CMK (cell line): Measurements from ENCODE around the gene ARL15.

ENCODE experiments used
- DNase-seq: peaks from one replicate; pipeline ENCODE4 v3.0.0-alpha.2; 2010; ENCODE audit warnings: low read depth

ARL15 gene

DNA sequence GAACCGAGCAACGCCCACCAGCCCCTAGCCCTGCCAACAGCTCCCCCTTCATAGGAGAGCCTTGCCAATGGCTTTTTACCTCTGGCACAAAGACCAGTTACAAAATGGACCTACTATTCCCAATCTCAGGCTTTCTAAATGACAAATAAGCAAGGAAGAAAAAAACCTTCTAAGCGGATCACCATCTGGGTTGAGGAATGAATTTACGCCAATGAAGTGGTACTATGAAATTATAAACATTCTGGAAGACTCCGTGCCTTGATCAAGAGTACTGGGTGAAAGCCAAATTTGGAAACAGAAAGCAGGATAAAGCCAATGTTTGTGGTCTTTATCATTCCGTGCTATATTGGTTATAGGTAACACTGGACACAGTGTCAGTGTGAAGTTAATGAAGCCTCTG is 378.0 kb downstream of the ARL15 start:
- no peak for DNase-seq

DNA sequence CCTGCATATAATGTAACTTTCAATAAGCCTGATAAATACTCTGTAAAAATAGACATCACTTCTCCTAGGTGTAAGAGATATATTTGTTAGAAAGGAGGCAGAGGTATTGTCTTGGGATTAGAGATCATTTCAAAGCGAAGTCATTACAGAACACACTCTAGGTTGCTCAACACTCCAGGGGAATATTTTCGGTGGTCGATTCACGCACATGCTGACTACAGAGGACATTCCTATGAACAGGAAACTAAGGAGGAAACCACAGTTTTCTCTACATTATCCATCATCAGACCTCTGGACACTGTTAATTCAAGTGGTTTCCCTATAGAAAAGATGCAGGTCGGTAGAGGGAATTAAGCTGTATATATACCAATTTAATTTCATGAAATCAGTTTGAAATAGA is 379.9 kb downstream of the ARL15 start:
- DNase-seq, result no peak

- no peak for DNase-seq
Measured at GRCh38 chr5:53929570-53929969, 380.8 kb downstream of the ARL15 start.

- no peak for DNase-seq
Measured at GRCh38 chr5:53929152-53929551, 381.2 kb downstream of the ARL15 start.

GRCh38 chr5:53928641-53929040 is 381.7 kb downstream of the ARL15 start:
- DNase-seq, result no peak

DNA sequence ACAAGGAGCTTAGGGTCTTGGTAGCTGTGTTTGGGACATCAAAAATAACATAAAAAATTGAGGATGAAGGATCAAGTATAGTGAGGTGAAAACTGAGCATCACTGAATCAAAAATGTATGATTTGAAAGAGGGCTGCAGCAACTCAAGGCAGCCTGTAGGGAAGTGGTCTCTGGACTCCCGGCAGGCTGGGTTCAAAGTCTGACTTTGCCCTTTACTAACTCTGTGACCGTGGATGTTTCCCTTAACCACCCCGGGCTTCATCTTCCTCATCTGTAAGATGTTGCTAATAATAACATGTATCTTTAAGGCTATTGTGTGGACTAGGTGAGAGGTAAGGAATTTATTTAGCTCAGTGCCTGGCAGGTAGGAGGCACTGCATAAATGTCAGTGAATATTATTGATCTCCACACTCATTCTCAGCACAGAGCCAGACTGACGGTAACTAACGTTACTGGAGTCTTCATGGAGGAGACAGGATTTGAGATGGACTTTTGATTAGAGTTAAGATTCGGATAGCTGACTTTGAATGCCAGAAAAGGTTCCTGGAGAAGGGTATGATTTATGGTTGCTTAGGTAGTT is 382.6 kb downstream of the ARL15 start:
- no peak for DNase-seq

DNA sequence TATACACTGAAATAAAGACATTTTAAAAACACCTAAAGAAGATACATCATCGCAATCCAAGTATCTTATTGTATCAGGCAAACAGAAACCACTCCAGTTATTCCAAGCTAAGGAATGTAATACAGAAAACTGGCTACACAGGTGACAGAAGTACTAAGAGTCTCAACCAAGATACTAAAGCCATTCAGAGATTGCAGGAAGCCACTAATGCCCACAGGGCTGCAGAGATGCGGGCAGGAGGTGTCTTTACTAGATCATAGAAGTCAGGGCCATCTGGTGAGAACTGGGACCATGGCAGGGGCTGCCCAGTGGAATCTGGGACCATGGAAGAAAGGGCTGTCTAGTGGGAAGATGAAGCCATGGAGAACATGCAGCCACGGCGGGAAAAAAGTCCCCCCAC is 384.3 kb downstream of the ARL15 start:
- no peak for DNase-seq

DNA sequence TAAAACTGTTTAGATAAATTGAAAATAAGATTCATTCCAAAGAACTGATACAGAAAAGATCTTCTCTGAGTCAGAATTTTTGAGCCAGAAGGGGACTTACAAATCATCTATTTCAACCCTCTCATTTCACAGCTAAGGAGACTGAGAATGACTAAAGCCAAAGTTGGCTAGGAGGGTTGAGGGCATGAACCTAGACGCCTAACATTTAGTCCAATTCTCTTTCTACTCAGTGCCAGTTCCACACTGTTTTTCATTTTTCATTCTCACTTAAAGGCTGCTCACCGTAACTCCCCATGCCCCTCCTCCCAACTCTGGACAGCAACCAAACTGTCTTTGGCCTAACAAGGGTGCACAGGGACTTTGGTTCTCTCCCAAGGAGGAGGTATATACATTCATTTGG is 386.0 kb downstream of the ARL15 start:
- no peak for DNase-seq

GRCh38 chr5:53923961-53924360 is 386.4 kb downstream of the ARL15 start:
- no peak for DNase-seq

DNA sequence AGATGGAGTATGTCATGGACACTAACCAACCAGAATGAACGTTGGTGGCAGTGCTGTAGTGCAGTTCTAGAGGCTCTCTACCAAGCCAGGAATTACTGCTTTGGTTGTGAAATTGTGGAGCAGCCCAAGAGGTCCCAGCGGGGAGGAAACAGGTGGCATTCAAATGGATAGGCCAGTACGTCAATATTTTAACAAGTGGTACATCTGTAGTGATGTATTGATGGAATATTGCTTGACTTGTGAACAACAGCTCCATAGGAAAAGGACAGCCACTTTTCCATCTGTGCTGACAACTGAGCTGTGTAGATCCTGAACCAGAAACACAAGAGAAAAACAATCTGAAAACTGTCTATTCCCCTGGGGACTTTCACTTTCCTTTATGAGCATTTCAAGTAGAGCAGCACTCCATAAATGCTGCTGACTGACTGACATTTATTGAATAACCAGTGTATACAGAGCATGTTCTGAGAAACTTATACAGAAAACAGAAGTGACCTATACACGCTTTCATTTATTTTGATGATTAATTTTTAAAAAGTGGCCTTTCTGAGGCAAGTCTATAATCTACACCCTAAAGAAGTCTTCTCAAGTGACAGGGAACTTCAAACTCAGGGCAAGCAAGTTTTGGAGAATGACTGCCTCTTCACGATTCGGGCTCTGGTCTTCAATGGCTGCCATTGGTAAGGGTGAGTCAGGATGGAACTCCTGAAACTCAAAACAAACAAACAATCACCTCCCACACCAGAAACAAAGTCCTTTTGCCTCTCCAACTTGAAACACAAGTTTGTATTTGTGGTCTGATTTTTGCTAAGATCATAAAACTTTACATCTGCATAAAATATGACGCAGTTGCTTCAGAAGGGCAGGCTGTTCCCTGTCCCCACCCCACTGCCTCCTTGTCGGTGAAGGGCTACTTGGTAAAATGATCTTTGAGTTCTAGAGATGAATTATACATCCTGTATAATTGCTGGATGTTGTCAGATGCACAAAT is 387.6 kb downstream of the ARL15 start:
- no peak for DNase-seq

DNA sequence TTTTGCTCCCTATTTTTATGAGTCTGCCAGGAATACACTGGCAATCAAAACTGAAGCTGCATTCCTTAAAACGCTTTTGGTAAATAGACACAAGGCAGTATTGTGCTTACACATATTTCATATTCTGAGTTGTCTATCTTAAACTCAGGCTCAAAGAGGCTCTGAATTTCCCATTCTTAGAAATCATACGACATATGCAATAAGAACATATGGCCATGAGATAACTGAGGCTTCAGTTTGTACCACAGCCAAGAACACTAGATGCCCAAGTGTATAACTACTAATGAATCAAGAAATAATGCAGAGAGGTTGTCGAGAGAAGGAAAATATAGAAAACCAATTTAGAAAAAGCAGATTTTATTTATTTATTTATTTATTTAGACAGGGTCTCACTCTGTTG is 392.5 kb downstream of the ARL15 start:
- DNase-seq, result no peak

- no peak for DNase-seq
Measured at GRCh38 chr5:53917095-53917494, 393.3 kb downstream of the ARL15 start.

- no peak for DNase-seq
Measured at GRCh38 chr5:53915120-53915519, 395.3 kb downstream of the ARL15 start.

GRCh38 chr5:53913941-53914340 is 396.4 kb downstream of the ARL15 start:
- DNase-seq, result no peak

DNA sequence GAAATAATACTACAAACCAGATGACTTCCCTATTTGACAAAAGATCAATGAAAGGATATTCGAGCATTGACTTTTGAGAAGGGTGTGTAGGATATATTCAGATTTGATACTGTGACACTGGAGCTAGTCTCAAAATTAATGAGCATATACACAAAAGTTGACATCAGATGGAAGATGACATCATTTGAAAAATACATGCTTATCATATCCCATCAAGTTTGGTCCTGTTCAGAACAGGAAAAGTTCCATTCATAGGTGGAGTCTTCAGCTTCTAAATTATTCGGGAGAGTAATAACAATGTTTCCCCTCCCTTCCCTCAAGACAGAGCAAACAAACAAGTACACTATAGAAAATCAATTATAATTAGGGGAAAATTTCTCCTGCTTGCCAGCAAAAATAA is 401.6 kb downstream of the ARL15 start:
- no peak for DNase-seq

DNA sequence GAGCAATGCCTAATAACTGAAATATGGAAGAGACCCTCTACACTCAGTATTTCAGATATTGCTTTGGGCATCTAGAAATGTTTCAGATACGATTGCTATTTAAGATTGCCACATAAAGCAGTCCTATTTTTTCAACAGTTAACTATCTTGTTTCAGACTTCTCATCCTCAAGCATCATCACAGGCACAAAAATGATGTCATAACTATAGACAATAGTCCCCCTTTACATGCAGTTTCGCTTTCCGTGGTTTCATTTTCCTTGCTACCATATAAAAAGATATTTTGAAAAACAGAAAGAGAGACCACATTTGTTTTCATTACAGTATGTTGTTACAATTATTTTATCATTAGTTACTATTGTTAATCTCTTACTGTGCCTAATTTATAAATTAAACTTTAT is 402.5 kb downstream of the ARL15 start:
- DNase-seq, result no peak

DNA sequence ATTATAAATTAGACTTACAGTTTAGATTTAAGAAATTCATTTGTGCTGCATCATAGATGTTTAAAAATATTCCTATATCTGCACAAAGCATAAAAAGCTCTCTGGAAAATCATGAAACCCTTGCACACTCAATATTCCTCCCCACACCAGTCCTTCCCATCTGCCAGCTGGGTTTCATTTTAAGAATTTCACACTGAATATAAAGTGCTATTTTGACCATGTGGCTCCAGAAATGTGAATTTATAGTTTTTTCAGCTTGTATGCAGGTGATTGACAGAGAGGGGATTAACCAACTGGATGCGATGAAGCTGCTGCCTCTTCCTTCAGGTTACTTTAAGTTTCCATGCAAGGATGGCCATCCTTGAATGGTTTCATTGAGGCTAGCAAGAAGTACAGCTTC is 403.6 kb downstream of the ARL15 start:
- DNase-seq, result no peak

GRCh38 chr5:53902296-53902907 is 408.0 kb downstream of the ARL15 start:
- DNase-seq, result no peak

DNA sequence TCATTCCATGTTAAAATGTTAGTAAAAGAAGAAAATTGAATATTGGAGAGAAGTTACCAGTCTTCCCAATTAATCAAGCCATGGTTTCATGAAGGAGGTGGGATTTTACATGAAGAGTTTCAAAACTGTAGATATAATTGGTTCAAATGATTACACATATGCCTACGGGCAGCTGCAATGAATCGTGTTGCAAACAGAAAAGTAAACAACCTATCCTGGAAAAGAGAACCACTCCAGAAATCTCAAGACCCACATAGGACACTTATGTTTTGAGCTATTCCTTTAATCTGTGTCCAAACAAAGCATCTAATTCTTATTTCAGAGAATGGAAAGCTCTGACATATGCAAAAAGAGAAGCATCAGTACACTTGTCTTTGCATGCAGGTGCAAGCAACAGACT is 409.7 kb downstream of the ARL15 start:
- no peak for DNase-seq

DNA sequence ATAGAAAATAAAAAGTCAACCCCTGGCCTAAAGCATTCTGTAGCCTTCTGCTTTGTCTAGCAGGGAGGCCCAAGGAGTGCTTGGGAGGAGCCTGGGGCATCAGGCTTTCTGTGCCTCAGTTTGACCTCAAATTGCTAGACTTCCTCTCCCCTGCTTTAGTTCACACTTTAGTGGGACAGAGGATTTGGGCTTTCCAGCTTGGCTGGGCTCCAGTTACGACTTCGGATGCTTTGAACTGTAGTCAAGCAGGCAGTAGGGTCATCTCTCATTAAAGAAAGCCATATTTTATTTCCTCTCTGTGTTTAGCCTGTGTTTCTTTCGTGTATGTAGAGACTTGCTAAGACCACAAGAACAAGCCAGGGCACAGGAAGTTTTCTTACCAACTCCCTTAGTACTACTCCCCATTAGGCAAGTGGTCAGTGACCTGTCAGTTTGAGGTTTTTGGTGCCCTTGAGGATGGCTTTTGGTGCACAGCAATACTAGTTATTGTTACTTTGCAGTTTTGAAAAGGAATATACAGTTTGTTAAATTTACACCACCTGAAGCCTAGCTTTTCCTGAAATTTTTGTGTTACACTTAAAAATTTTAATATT is 415.2 kb downstream of the ARL15 start:
- no peak for DNase-seq

- no peak for DNase-seq
Measured at GRCh38 chr5:53893626-53894025, 416.7 kb downstream of the ARL15 start.

- DNase-seq, result no peak
Measured at GRCh38 chr5:53892224-53892623, 418.1 kb downstream of the ARL15 start.

DNA sequence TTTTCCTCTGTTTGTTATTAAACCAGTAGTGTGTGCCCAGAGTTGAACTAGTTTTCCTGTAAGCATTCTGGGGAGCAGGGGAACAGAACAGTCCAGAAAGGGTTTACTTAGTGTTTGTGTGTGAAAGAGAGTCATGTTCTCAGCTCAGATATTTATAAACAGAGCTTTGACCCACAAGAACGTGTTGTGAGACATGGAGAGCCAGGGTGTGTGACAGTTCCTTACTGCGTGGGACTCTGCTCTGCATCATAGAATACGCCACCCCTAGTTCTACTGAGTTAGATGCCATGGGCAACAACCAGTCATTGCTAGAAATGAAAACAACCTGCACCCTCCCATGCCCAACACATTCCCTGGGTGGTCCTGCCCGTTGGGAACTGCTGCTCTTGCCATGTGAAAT is 419.2 kb downstream of the ARL15 start:
- DNase-seq, result no peak
